CD4-positive, alpha-beta T cell treated with Interleukin-4 for 1 hour (primary cell): ENCODE measurements around the gene TNRC18.

Experiments
- DNase-seq, 2 donors: peaks; one replicate each; pipeline ENCODE4 v3.0.0-alpha.2; 2020 to 2022

Gene TNRC18

DNA sequence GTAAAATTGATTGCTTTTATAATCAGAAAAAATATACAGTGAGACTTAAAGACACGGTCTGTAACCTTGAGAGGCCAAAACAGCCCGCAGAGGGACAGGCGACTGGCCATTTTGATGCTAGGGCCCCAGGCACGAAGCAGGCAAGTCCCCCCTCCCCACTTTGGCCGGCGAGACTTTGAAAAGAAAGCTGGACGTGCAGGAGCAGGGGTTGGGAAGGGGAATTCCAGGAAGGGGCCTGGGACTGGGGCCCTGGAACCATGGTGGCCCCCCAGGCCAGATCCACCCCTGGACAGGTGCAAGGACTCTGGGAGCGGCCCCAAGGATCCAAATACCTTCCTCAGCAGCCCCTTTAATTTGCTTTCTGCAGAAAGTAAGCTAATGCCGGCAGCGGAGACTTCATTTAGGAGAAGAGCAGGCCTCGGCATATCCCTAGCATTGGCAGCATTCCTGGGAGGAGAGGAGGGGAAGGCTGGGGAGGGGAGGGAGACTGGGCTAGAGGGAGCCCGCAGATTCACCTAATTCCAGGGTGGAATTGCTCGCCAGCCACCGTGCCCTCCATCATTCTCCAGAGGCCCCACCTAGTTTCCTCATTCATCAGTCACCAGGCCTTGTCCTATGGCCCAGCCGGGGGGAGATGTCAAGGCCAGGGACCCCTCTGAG, 24.9 kb upstream of the TNRC18 start:
- no peak for DNase-seq

DNA sequence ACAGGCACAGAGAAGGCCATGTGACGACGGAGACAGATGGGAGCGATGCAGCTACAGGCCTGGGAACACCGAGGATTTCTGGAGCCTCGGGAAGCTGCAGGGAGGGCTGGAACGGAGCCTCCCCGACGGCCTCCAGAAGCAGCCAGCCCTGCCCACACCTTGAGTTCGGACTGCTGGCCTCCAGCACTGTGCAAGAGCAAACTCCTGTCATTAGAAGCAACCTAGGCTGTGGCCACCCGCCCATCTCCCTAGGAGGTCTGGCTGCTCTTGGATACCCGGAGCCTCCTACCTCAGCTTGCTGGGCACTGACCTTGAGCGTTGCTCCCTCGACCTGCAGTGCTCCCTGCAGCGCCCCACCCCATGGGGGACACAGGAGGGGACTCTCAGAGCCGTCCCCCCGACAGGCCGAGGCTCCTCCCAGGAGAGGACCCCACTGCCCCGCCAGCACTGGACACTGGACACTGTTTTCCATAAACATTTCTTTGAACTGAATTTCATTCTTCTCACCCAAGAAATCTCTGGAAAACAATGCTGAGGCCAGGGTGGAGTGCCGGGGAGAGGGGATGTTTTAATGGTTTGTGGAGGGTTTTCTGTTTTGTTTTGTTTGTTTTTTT, 22.5 kb upstream of the TNRC18 start:
- DNase-seq = no peak

DNA sequence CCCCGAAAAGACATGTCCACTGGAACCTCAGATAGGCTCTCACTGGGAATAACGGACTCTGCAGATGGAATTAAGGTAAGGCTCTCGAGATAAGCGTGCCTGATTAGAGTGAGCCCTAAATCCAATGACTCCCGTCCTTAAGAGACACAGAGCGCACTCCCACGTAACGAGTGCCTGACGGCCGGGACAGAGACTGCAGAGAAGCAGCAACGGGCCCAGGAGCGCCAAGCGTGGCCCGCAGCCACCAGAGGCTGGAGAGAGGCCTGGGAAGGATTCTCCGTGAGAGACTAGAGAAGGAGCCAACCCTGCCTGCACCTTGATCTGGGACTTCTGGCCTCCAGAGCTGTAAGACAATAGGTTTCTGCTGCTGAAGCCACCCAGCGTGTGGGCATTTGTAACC, 20.0 kb upstream of the TNRC18 start:
- DNase-seq = no peak

DNA sequence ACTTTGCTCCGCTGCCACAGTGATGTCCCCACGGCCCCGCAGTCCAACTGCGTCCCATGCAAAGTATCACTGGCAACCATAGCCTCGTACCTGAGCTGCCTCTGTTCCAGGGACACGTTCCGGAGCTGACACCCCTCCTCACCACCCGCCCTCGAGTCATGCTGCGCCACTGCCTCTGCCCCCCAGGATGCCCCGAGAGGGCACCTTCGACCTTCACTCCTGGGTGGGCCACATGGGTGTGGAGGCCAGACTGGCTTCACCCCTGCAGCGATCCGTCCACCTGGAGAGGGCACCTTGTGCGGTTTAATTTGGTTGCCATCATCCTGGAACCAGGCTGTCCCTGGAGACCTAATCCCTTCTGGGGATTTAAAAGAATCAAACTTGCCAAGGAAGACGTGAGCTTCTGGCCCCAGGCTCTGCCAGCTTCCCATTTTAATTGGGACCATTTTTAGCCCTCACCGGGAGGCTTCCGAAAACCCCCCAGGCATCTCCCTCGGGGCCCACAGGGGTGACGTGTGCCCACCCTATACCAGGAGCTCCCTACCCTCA, 19.2 kb upstream of the TNRC18 start:
- DNase-seq = no peak

DNA sequence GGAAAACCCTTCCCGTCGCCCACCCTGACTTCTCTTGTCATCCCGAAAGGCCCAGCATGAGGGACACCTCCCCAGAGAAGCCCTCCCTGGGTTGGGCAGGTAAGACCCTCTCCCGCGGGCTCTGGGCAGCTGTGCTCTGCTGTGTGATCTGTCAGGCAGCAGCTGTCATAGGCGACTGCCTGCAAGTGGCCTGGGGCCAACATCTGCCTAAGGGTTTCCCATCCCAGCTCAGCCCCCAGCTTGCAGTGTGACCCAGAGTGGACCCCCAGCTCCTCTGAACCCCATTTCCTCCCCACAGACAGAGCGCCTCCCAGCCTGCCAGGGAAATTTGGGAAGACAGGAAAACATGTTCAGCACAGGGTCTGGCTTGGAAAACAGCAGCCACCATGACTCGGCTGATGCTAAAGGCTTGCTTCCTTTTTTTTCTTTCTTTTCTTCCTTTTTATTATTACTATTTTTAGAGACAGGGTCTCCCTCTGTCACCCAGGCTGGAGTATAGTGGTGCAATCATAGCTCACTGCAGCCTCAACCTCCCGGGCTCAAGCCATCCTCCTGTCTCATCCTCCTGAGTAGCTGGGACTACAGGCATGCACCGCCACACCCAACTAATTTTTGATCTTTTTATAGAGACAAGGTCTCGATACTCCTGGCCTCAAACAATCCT, 18.3 kb upstream of the TNRC18 start:
- no peak for DNase-seq

DNA sequence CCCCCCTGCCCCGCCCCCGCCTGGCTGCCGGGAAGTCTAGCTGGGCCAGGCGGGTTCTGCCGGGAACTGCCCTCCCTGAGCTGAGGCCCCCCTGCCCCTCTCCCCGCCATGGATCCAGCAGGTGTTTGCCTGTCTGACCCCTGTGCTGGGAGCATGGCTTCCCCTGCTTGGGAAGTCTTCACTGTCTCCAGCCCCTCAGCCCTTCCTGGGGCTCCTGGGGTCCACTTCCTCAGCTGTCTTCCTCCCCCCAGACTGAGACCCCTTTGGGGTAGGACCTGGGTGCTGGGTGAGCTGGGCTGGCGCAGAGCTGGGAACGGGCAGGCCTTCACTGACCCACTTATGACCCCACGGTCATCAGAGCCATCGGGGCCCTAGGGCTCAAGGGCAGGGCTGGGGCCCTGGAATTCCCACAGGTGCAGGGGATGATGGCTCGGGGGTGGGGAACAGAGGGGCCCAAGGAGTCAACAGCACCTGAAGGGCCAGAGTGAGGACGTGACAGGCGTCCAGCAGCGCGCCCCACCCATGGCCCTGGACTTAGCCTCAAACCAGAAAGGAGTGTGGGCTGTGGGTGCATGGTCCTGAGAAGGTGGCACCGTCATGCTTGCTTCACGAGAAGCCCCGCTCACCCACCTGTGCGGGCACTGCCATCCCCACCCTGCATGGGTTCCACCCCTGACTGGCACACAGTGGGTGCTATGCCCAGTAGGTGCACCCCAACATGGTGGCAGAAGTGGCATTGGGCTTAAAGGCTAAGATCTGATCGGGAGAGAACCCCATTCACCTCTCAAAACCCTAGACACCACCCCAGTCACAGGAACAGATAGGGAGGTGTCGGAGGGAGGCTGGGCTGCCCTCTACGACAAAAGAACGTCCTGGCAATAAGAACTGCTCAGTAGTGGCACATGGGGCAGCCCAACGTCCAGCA, 16.2 kb upstream of the TNRC18 start:
- DNase-seq = no peak

DNA sequence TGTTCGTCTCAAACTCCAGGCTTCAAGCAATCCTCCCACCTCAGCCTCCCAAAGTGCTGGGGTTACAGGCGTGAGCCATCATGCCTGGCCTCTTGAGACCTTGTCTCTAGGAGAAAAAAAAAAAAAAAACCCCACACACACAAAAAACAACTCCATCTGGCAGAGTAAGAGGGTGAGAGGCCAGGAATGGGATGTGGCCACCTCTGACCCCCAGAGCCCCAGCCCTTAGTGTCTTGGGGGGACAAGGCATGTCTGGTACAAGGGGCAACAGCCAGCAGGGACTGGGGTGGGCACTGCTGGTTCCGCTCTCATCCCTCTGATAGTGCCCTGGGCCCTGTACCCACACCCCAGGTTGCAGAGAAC, 15.6 kb upstream of the TNRC18 start:
- DNase-seq = no peak

DNA sequence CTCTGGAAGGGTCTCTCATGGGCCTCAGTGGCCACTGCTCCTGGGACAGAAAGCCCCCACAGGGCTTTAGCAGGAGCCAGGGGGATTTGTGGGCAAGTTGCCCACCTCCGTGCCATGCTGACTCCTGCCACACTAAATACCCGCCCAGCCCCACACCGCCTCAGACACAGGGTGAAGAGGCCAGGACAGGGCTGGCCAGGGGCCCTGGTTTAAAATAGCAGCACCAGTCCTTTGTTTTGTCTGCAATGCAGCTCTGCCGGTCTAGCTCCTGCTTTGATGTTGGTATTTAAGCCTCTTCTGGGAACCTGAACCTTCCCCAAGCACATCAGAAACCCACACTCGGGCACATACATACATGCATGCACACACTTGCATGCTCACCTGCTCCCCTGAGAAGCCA, 14.4 kb upstream of the TNRC18 start:
- DNase-seq = no peak

DNA sequence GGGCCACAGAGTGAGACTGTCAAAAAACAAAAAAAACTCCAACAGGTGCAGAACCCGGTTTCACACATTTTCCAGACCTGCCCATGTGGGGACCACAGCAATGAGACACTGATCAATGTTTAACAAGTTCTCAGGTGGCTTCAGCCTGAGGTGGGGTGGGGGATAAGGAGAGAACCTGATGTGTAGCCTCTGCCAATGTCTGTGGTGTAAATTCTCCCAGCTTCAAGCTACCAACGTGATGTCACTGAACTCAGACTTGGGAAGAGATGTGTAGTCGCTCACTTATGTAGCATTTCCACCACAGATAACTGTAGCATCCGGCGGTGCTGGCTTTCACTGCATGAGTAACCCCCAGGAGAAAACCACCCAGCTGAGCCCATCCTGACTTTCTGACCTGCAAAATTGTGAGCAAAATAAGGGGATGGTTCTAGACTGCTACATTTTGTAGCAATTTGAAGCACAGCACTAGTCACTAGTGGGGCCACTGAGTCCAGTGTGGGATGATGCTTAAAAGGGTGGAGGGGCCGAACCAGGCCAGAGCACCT, 13.8 kb upstream of the TNRC18 start:
- no peak for DNase-seq

DNA sequence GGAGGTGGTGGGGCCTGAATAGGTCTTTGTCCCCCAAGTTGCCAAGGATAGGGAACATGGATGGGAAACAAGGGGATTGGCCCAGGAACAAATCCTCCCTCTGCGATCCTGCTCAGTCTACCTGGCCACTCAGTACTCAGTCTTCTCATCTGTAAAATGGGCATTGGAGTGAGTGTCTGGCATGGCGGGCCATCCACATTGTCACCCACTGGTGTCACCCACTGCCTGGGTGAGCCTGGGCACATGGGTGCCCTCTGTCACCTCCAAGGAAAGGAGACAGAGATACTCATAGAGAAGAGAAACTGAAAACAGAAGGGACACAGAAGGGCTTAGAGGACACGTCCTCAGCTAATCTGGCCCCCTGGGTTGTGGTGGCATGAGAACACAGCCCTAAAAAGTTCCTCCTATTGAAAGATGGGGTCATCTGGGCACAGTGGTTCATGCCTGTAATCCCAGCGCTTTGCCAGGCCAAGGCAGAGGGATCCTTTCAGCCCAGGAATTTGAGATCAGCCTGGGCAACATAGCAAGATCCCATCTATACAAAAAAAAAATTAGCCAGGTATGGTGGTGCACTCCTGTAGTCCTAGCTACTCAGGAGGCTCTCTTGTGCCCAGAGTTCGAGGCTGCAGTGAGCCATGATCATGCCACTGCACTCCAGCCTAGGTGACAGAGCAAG, 12.5 kb upstream of the TNRC18 start:
- DNase-seq = no peak

DNA sequence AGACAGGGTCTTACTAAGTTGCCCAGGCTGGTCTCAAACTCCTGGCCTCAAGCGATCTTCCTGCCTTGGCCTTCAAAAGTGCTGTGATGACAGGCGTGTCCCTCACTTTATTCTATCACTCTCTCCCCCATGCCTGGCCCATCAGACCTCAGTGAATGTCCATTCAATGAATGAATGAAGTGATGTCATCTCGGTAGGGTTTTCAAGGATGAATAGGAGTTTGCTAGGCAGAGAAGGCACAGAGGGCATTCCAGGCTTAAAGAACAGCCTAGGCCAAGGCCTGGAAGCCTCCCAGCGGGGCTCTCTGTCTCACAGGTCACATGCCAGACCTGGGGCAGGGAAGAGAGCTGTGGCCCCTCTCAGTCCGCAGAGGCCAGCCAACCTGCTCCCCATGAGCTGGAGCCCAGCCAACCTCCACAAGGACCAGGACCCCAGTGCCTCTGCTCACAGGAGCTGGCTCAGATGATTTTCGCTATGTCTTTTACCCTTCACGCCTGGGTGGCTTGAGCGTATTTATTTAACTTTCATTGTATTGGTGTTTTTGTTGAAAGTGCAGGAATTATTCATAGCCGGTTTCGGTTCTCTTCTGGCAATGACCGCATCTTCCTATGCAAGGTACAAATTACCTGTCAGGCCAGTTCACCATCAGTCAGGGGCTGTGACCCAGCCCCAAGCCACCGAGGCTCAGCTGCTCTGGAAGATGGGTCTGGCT, 11.8 kb upstream of the TNRC18 start:
- DNase-seq = no peak

DNA sequence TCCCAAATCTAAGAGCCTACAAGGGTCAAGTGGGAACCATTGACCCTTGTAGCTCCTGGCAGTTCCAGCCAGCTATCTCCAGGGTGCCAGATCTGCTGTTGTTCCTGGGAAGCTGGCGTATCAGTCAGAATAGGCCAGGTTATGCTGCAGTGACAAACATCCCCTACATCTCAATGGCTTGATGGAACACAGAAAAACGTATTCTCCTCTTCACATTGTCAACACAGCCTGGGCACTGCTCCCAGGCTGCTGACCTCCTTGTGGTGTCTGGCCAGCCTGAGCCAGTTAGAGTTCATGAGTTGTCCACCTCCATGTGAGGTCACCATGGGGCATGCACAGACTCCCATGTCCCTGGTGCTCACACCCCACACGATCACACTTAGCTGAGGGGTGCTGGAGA, 9.5 kb upstream of the TNRC18 start:
- DNase-seq = no peak

DNA sequence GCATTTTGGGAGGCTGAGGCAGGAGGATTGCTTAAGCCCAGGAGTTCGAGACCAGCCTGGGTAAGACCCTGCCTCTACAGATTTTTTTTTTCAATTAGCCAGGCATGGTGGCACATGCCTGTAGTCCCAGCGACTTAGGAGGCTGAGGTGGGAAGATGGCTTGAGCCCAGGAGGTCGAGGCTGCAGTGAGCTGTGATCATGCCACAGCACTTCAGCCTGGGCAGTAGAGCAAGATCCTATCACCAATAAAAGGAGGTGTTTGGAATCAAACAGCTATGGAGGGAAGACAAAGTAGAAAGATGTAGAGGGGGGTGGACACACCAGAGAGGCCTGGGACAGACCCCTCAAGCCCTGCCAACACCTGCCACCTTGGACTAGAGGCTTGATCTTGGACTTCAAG, 9.1 kb upstream of the TNRC18 start:
- DNase-seq = no peak

DNA sequence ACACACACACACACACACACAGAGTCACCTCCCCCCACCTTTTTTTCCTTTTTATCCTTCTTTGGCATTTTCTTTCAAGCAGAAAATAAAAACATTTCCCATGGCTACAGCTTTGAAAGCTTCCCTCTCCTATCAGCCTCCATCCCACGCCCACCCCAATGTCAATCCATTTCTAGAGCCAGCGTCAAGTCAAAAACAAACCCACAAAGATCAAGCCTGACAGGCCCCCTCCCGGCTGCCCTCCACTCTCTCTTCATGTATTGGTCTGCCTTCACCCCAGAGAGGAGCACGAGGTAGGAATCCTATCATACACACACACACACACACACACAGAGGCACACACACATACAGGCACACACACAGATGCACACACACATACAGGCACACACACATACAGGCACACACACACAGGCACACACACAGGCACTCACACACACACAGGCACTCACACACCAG, 8.0 kb upstream of the TNRC18 start:
- no peak for DNase-seq

DNA sequence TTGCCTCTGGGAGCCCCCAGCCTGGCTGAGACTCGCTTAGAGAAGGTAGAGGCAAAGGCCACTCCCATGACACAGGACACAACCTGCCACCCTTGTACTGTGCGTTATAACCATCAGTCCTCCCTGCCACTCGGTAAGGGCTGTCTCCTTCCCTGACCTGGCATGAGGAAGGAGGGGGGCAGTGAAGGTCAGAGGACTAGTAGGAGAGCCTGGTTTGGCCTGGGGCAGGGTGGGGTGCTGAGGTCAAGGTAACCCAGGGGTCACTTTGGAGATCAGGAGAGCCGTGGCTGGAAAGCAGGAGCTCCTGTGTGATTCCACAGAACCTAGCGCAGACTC, 6.9 kb upstream of the TNRC18 start:
- DNase-seq = no peak

DNA sequence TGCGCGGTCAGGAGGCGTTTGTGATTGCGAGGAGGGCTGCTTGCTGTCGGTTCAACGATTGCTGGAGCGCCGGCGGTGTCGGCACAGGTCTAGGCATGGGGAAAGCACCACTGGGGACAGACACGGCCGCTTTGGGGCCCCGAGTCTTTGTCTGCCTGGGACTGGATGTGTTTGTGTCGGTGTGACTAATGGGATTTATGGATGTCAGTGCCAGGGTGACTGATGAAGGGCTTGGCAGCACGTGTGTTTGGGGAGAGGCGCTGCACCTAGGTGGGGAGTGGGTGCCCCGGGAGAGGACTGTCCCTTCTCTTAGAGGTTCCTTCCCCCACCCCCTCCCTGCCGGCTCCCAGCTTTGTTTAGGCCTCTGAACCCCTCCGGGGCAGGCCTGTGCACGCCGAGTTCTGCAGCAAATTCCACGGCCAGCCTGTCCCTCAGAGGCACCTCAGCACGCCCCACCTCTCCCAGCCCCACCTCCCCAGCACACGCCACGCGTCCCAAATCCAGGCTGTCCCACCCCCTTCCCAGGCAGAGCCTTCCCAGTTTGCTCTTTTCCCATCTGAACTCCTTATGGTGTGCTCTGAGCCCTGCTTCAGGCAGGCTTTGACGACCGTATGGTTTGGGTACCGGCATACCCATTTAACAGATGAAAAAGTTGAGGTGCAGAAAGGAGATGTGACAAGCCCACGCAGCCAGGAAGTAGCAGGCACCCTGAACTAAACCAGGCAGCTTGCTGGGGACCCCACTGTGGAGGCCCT, 6.4 kb upstream of the TNRC18 start:
- no peak for DNase-seq

DNA sequence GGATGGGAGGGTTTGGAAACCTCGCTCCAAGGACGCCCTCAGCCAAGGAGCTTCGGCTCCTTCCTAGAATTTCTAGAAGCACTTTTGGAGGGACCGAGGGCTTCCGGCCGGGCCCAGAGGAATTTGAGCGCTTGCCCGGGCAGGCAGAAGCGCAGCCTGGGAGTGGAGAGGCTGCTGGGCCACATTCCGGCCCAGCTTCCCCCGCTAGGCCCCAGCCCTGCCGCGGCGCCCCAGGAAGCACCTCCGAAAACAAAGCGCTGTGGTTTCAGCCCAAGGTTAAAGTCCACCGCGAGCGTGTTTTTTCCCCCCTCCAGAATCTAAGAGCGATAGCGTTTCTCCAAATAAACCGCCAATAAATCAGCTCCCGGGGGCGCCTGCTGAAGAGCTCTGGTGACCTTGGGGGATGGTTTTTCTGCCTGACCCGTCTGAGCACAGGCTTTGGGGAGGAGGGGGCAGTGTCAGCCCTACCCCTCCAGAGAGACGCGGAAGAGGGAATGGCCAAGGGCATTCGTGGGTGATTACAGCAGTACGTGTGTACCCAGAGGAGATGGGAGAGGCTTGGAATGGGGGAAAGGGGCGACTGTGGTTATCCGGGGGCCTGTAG, 5.7 kb upstream of the TNRC18 start:
- no peak for DNase-seq

DNA sequence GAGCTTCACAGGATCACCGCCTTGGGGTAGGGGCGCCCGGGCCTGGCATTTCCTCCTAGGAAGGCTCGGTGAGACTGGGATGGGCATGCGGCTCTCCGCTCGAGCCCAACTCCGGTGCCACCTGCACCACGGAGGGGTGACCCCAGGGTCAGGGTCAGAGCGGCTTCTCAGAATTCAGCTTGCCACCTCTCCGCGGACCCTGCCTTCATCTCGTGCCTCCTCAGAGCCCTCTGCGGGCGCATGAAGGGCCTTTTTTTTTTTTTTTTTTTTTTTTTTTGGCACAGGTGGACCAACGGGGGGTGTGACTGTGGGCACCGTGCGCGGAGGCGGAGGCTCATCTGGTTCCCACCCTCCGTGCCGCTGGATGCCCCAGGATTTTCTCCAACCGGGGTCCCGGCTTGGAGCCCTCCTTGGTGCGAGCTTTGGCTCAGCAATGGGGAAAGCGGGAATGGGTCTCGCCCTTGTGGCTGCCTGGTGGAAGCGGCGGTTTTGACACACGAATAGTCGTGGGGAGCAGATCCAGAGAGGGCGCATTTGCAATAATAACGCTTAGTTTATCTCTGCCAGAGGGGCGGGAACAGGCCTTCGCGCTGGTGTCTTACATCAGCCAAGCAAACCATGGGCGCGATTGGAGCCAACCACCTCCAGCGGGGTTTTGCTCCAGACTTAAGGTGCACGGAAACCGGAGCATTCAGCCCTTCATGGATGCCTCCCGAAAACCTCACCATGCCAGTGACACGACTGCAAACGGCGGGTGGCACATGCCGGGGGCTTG, 5.0 kb upstream of the TNRC18 start:
- DNase-seq = no peak

DNA sequence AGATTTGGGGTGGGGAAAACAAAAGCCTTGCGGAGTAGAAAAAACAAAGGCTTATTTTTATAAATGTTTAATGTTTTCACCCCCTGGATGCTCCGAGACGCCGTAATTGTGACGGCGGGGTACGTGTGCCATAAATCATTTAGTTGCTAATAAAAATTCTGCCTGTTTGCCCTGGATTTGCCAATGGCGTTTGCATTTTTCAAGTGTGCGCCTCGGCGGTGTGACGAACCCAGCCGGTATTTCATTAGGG, 2.5 kb upstream of the TNRC18 start:
- DNase-seq = no peak
